ENCODE measurements around the gene PLXND1. TPM values are rescaled to one million over a fixed set of nuclear protein-coding genes. Genes with fewer than 3 reads are reported as not detected.
A peak's percentile ranks its signal among the peaks of the same experiment; 100 is the strongest.

The PLXND1 gene
- total and polyA plus RNA-seq, 2 donors (not counting 1 experiment from before 2014, with no cell fraction given): 3.3 to 74.4 TPM

DNA sequence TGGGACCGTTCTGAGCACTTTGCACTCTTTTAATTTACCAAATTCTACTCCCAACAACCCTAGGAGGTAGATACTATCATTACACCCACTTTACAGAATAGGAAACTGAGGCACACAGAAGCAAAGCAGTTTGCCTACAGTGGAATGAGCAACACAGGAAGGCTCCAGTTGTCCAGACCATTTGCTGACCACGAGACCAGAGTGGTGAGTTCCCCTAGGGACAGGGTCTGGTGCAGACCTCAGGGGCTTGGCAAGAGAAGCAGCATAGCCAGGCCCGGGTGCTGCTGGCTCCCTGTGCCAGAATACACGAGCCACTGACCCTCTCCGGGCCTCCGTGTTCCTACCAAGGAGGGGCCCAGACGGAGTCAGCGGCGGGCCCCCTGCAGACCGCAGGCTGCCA is 26.5 kb downstream of the PLXND1 start:
- CTCF ChIA-PET: no interaction called here
- peaks cover 55% of the 10 kb centered on the region for H3K4me1 Mint-ChIP-seq
- no peak for ATAC-seq (ENCODE audit: low read depth)

More for the DNA sequence above, 26.5 kb downstream of the PLXND1 start:
- Histone ChIP-seq H3K27ac (ENCODE audit: low read length in 2 of 2) (no peak overlapping the region), H3K27me3 (replicated peaks in 1 of 4; ENCODE audit: control extremely low read depth in 1 of 4, control insufficient read depth in 3 of 4, insufficient read depth in 4 of 4, low read length in 3 of 4) (no peaks in the 10 kb centered on the region), H3K36me3 (replicated peaks in 1 of 2; ENCODE audit: control extremely low read depth in 1 of 2, control insufficient read depth in 1 of 2, extremely low read depth in 1 of 2, insufficient read depth in 2 of 2, low read length in 1 of 2) (no peaks in the 10 kb centered on the region), H3K9ac (ENCODE audit: low read length) (no peak overlapping the region), H3K4me3 (ENCODE audit: control extremely low read depth in 1 of 5, extremely low read depth in 1 of 5, insufficient read depth in 1 of 5, low read depth in 2 of 5, low read length in 4 of 5) (no peak overlapping the region), H3K4me1 (ENCODE audit: control insufficient read depth in 2 of 2, insufficient read depth in 2 of 2, low read length in 2 of 2) (peaks cover 40 to 52% of the 10 kb centered on the region in 2 donors), H2AFZ (ENCODE audit: insufficient read depth, low read depth, low read length, poor library complexity, severe bottlenecking) (no peak overlapping the region), H4K20me1 (ENCODE audit: control insufficient read depth, insufficient read depth, low read length, poor library complexity, severe bottlenecking) (no peaks in the 10 kb centered on the region), H3K4me2 (replicated peaks; ENCODE audit: low read depth, low read length, poor library complexity, severe bottlenecking) (no peak overlapping the region), H3K9me3 (ENCODE audit: control extremely low read depth in 1 of 3, control insufficient read depth in 2 of 3, insufficient read depth in 1 of 3, low read length in 2 of 3) (no peaks in the 10 kb centered on the region), H3K79me2 (ENCODE audit: control insufficient read depth, insufficient read depth, low read length) (no peaks in the 10 kb centered on the region)
- no peak overlapping the region for H3K4me3 Mint-ChIP-seq
- 95% methylated on average over 9 of the region's 10 CpGs for WGBS (ENCODE audit: insufficient coverage)
- no peaks in the 10 kb centered on the region for H3K27me3 Mint-ChIP-seq
- intact Hi-C loops (cut with micrococcal nuclease): loop anchor here (2.0 to 5.0 kb wide), 5 partner anchors 15 to 532 kb away; partner anchors contain the start of genes MBD4 and RAB43
- TF ChIP-seq, protein P1, sequence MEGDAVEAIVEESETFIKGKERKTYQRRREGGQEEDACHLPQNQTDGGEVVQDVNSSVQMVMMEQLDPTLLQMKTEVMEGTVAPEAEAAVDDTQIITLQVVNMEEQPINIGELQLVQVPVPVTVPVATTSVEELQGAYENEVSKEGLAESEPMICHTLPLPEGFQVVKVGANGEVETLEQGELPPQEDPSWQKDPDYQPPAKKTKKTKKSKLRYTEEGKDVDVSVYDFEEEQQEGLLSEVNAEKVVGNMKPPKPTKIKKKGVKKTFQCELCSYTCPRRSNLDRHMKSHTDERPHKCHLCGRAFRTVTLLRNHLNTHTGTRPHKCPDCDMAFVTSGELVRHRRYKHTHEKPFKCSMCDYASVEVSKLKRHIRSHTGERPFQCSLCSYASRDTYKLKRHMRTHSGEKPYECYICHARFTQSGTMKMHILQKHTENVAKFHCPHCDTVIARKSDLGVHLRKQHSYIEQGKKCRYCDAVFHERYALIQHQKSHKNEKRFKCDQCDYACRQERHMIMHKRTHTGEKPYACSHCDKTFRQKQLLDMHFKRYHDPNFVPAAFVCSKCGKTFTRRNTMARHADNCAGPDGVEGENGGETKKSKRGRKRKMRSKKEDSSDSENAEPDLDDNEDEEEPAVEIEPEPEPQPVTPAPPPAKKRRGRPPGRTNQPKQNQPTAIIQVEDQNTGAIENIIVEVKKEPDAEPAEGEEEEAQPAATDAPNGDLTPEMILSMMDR (IDR thresholded peaks at IDR 0.05): no peak
- no peak for TF ChIP-seq EZH2 (IDR thresholded peaks at IDR 0.05; ENCODE audit: borderline replicate concordance, insufficient read depth, low read depth, low read length, poor library complexity, severe bottlenecking)
- peak overlapping the region; percentile 59 for H3K27ac Mint-ChIP-seq
- H3K9me3 Mint-ChIP-seq (ENCODE audit: insufficient read depth): no peaks in the 10 kb centered on the region
- DNase-seq: no peak
- POLR2A ChIA-PET: interaction anchor here (1.0 kb wide), 1 partner anchor 26 kb away, joined by 4 read pairs; no protein-coding TSS in a partner anchor
